ENCODE data around the gene WNT9B. TPM values are rescaled to one million over a fixed set of nuclear protein-coding genes. Genes with fewer than 3 reads are reported as not detected.

WNT9B gene
- total RNA-seq, 3 donors from 2014 or later (not counting 1 experiment from before 2014, with no cell fraction given) = not detected

DNA sequence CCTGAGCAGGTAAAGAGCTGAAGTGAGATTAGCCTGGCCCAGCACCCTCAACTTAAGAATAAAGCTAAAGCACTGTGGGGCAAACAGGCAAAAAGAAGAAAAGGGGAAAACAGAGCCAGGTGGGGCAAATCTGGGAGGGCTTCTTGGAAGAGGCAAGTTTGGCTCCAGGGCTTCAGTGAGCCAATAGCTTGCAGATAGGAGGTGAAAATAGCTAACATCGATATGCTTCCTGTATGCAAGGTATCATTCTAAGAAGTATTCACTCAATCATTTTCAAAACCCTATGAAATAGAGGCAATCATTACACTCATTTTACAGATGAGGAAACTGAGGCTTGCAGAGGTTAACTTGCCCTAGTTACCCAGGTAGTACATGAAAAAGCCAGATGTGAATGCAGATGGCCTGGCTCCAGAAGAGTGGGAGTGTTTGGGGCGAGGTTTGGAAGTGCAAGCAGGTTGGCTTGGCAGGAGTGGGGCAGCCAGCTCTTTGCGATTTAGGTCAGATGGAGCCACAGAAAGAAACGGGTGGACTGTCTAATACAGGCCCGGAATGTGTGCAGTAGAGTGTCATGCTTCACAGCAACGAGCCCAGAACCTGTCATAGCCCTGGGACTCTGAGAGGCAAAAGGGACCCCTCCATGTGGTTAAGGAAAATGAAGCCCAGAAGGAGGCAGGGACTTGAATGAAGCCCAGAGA is 38.6 kb upstream of the WNT9B start:
- no peaks in the 10 kb centered on the region for H3K9me3 ChIP-seq (ENCODE audit: control insufficient read depth, insufficient read depth, low read length)
- H3K27ac ChIP-seq (ENCODE audit: low read length) = no peak overlapping the region
- H3K4me1 ChIP-seq (ENCODE audit: control insufficient read depth, insufficient read depth, low read length) = peaks cover 2% of the 10 kb centered on the region
- no peaks in the 10 kb centered on the region for H3K36me3 ChIP-seq (ENCODE audit: control insufficient read depth, insufficient read depth, low read length)
- TF ChIP-seq, protein P1, sequence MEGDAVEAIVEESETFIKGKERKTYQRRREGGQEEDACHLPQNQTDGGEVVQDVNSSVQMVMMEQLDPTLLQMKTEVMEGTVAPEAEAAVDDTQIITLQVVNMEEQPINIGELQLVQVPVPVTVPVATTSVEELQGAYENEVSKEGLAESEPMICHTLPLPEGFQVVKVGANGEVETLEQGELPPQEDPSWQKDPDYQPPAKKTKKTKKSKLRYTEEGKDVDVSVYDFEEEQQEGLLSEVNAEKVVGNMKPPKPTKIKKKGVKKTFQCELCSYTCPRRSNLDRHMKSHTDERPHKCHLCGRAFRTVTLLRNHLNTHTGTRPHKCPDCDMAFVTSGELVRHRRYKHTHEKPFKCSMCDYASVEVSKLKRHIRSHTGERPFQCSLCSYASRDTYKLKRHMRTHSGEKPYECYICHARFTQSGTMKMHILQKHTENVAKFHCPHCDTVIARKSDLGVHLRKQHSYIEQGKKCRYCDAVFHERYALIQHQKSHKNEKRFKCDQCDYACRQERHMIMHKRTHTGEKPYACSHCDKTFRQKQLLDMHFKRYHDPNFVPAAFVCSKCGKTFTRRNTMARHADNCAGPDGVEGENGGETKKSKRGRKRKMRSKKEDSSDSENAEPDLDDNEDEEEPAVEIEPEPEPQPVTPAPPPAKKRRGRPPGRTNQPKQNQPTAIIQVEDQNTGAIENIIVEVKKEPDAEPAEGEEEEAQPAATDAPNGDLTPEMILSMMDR (IDR thresholded peaks at IDR 0.05) = no peak
- no peak for DNase-seq
- WGBS (ENCODE audit: insufficient coverage) = 69% methylated on average over 5 of the region's 6 CpGs
- Mint-ChIP-seq H3K36me3 (no peaks in the 10 kb centered on the region), H3K27me3 (ENCODE audit: low read depth in 2 of 2) (peaks cover 38 to 42% of the 10 kb centered on the region in 2 donors), H3K9me3 (no peaks in the 10 kb centered on the region), H3K4me1 (peaks cover 0 to 3% of the 10 kb centered on the region in 2 donors), H3K27ac (no peak overlapping the region), H3K4me3 (no peak overlapping the region)
- H3K27me3 ChIP-seq (ENCODE audit: control insufficient read depth, insufficient read depth, low read length) = peaks cover 27% of the 10 kb centered on the region
- intact Hi-C loops (cut with micrococcal nuclease) = no loop called here
- no peak for ATAC-seq
- H3K4me3 ChIP-seq (ENCODE audit: low read length) = no peak overlapping the region

DNA sequence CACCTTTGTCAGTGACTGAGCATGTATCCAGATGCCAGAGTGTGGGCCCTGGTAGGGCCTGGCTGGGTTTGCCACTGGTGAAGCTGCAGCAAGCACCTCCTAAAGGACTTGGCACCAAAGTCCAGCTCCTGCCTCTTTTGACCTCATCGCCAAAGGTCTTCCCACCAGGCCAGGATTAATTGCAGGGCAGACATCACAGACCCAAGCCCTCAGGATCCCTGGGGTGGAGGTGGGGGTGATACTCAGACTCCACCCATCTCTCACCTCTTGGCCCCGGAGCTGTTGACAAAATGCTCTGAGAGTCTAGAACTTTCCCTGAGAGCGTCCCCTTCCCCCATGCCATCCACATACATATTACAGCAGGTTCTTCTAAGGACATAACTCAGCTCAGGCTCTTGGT is 37.5 kb upstream of the WNT9B start:
- intact Hi-C loops (cut with micrococcal nuclease) = no loop called here
- Mint-ChIP-seq H3K36me3 (no peaks in the 10 kb centered on the region), H3K4me3 (no peak overlapping the region), H3K4me1 (peaks cover 0 to 15% of the 10 kb centered on the region in 2 donors), H3K27me3 (ENCODE audit: low read depth in 2 of 2) (peaks cover 43 to 49% of the 10 kb centered on the region in 2 donors), H3K27ac (no peak overlapping the region), H3K9me3 (no peaks in the 10 kb centered on the region)
- ATAC-seq (no peak), DNase-seq (no peak)
- 75% methylated on average over 3 of the region's 3 CpGs for WGBS (ENCODE audit: insufficient coverage)
- H3K4me1 ChIP-seq (ENCODE audit: control insufficient read depth, insufficient read depth, low read length) = peaks cover 13% of the 10 kb centered on the region
- H3K36me3 ChIP-seq (ENCODE audit: control insufficient read depth, insufficient read depth, low read length) = no peaks in the 10 kb centered on the region
- H3K27ac ChIP-seq (ENCODE audit: low read length) = no peak overlapping the region
- H3K9me3 ChIP-seq (ENCODE audit: control insufficient read depth, insufficient read depth, low read length) = no peaks in the 10 kb centered on the region
- TF ChIP-seq, protein P1 (IDR thresholded peaks at IDR 0.05) = no peak
- peaks cover 34% of the 10 kb centered on the region for H3K27me3 ChIP-seq (ENCODE audit: control insufficient read depth, insufficient read depth, low read length)
- no peak overlapping the region for H3K4me3 ChIP-seq (ENCODE audit: low read length)

DNA sequence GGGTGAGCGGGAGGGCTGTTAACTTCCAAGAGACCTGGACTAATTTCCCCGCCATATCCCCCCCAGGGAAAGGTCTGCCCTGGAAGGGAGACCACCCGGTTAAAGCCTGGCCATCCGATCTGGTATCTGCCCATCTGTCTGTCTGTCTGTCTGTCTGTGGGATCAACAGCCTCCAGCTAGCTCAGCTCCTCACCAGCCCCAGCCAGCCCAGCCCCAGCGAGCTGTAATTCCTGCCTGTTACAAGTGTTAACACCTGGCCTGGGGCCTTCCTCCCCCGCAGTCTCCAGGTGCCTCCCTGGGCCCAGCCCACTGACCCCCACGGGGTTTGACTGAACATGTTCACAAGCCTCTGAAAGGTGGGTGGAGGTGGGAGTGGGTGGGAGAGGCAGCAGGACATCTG is 36.9 kb upstream of the WNT9B start:
- H3K9me3 Mint-ChIP-seq = no peaks in the 10 kb centered on the region
- no peaks in the 10 kb centered on the region for H3K36me3 ChIP-seq (ENCODE audit: control insufficient read depth, insufficient read depth, low read length)
- H3K27ac Mint-ChIP-seq = no peak overlapping the region
- intact Hi-C loops (cut with micrococcal nuclease) = no loop called here
- H3K4me3 Mint-ChIP-seq = no peak overlapping the region
- H3K4me1 Mint-ChIP-seq = peaks cover 0 to 20% of the 10 kb centered on the region in 2 donors
- H3K4me3 ChIP-seq (ENCODE audit: low read length) = no peak overlapping the region
- 78% methylated on average over 7 of the region's 7 CpGs for WGBS (ENCODE audit: insufficient coverage)
- ATAC-seq = no peak
- TF ChIP-seq, protein P1 (IDR thresholded peaks at IDR 0.05) = no peak
- no peak for DNase-seq
- H3K4me1 ChIP-seq (ENCODE audit: control insufficient read depth, insufficient read depth, low read length) = peaks cover 18% of the 10 kb centered on the region
- no peak overlapping the region for H3K27ac ChIP-seq (ENCODE audit: low read length)
- H3K36me3 Mint-ChIP-seq = no peaks in the 10 kb centered on the region
- H3K27me3 Mint-ChIP-seq (ENCODE audit: low read depth in 2 of 2) = peaks cover 43 to 51% of the 10 kb centered on the region in 2 donors
- peaks cover 39% of the 10 kb centered on the region for H3K27me3 ChIP-seq (ENCODE audit: control insufficient read depth, insufficient read depth, low read length)
- no peaks in the 10 kb centered on the region for H3K9me3 ChIP-seq (ENCODE audit: control insufficient read depth, insufficient read depth, low read length)

Data from natural killer cell (primary cell).